HL-60 (cell line): Measurements from ENCODE around the gene PLXNB3.

Experiments
- POLR2AphosphoS5 ChIP-seq: IDR thresholded peaks from 2 replicates; pipeline ENCODE4 v1.6.1; 2012; ENCODE audit warnings: low read depth
- TF ChIP-seq, protein P1 (sequence below): IDR thresholded peaks from one replicate; pipeline ENCODE4 v1.5.1; 2011; ENCODE audit warnings: low read length, control low read depth, inconsistent platforms; ENCODE audit not compliant: insufficient read depth

GRCh38 chrX:153771415-153772315, 7.6 kb downstream of the PLXNB3 start:
- TF ChIP-seq, protein P1, sequence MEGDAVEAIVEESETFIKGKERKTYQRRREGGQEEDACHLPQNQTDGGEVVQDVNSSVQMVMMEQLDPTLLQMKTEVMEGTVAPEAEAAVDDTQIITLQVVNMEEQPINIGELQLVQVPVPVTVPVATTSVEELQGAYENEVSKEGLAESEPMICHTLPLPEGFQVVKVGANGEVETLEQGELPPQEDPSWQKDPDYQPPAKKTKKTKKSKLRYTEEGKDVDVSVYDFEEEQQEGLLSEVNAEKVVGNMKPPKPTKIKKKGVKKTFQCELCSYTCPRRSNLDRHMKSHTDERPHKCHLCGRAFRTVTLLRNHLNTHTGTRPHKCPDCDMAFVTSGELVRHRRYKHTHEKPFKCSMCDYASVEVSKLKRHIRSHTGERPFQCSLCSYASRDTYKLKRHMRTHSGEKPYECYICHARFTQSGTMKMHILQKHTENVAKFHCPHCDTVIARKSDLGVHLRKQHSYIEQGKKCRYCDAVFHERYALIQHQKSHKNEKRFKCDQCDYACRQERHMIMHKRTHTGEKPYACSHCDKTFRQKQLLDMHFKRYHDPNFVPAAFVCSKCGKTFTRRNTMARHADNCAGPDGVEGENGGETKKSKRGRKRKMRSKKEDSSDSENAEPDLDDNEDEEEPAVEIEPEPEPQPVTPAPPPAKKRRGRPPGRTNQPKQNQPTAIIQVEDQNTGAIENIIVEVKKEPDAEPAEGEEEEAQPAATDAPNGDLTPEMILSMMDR, result no peak
- TF ChIP-seq POLR2AphosphoS5, result no peak
